ENCODE data around the gene LGALS1. TPM values are rescaled to one million over a fixed set of nuclear protein-coding genes. Genes with fewer than 3 reads are reported as not detected.

LGALS1 gene
- total RNA-seq, 1 experiment from 2014 or later: 3.2 TPM

DNA sequence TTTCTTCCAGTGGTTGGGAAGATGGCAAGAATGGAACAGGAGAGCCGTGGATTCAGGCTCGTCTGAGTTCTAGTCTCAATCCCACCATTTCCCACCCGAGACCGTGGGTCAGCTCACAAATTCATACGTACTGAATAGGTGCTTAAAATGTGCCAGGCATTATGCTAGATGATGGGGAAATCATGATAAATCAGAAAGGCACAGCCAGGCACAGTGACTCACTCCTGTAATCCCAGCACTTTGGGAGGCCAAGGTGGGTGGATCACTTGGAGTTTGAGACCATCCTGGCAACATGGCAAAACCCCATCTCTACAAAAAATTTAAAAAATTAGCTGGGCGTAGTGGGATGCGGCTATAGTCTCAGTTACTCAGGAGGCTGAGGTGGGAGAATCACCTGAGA is 28.5 kb downstream of the LGALS1 start:
- no peak overlapping the region for H3K27ac Mint-ChIP-seq (ENCODE audit: unreplicated experiment)
- no peaks in the 10 kb centered on the region for H3K9me3 Mint-ChIP-seq (ENCODE audit: unreplicated experiment)
- Histone ChIP-seq H3K27me3 (replicated peaks; ENCODE audit: control insufficient read depth, insufficient read depth, low read length) (no peaks in the 10 kb centered on the region), H3K9me3 (no peaks in the 10 kb centered on the region), H3K4me3 (ENCODE audit: low read depth, low read length) (no peak overlapping the region), H3K36me3 (ENCODE audit: control insufficient read depth, insufficient read depth, low read length) (no peaks in the 10 kb centered on the region), H3K4me1 (0 out of 2 replicates have a peak, but pooled peaks cover 8% of the 10 kb centered on the region)
- CTCF ChIA-PET: no interaction called here
- TF ChIP-seq, protein P1, sequence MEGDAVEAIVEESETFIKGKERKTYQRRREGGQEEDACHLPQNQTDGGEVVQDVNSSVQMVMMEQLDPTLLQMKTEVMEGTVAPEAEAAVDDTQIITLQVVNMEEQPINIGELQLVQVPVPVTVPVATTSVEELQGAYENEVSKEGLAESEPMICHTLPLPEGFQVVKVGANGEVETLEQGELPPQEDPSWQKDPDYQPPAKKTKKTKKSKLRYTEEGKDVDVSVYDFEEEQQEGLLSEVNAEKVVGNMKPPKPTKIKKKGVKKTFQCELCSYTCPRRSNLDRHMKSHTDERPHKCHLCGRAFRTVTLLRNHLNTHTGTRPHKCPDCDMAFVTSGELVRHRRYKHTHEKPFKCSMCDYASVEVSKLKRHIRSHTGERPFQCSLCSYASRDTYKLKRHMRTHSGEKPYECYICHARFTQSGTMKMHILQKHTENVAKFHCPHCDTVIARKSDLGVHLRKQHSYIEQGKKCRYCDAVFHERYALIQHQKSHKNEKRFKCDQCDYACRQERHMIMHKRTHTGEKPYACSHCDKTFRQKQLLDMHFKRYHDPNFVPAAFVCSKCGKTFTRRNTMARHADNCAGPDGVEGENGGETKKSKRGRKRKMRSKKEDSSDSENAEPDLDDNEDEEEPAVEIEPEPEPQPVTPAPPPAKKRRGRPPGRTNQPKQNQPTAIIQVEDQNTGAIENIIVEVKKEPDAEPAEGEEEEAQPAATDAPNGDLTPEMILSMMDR (IDR thresholded peaks at IDR 0.05; ENCODE audit: insufficient read depth in 1 of 2, low read depth in 1 of 2, low read length in 1 of 2, severe bottlenecking in 1 of 2, unreplicated experiment in 1 of 2): no peak
- no peaks in the 10 kb centered on the region for H3K27me3 Mint-ChIP-seq (ENCODE audit: insufficient read depth, unreplicated experiment)
- no peaks in the 10 kb centered on the region for H3K4me1 Mint-ChIP-seq (ENCODE audit: low read depth, unreplicated experiment)
- no peak for DNase-seq
- H3K36me3 Mint-ChIP-seq (ENCODE audit: insufficient read depth, unreplicated experiment): no peaks in the 10 kb centered on the region
- POLR2A ChIA-PET: no interaction called here
- BruUV-seq (replicated peaks): no TSS peak
- intact Hi-C loops (cut with micrococcal nuclease; ENCODE audit: unreplicated experiment): no loop called here
- H3K4me3 Mint-ChIP-seq (ENCODE audit: unreplicated experiment): no peak overlapping the region

DNA sequence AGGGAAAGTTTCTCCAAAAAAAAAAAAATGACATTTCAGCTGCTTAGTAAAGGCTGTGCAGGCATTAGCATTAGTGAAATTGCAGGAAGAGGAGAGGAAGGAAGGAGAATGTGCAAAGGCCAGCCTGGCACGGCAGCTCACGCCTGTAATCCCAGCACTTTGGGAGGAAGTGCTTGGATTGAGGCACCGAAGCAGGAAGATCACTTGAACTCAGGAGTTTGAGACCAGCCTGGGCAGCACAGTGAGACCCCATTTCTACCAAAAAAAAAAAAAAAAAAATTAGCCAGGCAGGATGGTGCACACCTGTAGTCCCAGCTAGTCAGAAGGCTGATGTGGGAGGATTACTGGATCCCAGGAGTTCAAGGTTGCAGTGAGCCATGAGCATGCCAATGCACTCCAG is 29.2 kb downstream of the LGALS1 start:
- Mint-ChIP-seq H3K9me3 (ENCODE audit: unreplicated experiment) (no peaks in the 10 kb centered on the region), H3K4me3 (ENCODE audit: unreplicated experiment) (no peak overlapping the region), H3K27ac (ENCODE audit: unreplicated experiment) (no peak overlapping the region), H3K4me1 (ENCODE audit: low read depth, unreplicated experiment) (no peaks in the 10 kb centered on the region), H3K27me3 (ENCODE audit: insufficient read depth, unreplicated experiment) (no peaks in the 10 kb centered on the region), H3K36me3 (ENCODE audit: insufficient read depth, unreplicated experiment) (no peaks in the 10 kb centered on the region)
- DNase-seq: no peak
- ChIA-PET CTCF (interaction anchor here (0.7 kb wide), 1 partner anchor 361 kb away, joined by 3 read pairs; no protein-coding TSS in a partner anchor), POLR2A (interaction anchor here (0.7 kb wide), 1 partner anchor 104 kb away, joined by 4 read pairs; no protein-coding TSS in a partner anchor)
- Histone ChIP-seq H3K36me3 (ENCODE audit: control insufficient read depth, insufficient read depth, low read length) (no peaks in the 10 kb centered on the region), H3K9me3 (no peaks in the 10 kb centered on the region), H3K4me1 (0 out of 2 replicates have a peak, but pooled peaks cover 8% of the 10 kb centered on the region), H3K4me3 (ENCODE audit: low read depth, low read length) (no peak overlapping the region), H3K27me3 (replicated peaks; ENCODE audit: control insufficient read depth, insufficient read depth, low read length) (no peaks in the 10 kb centered on the region)
- TF ChIP-seq, protein P1 (IDR thresholded peaks at IDR 0.05; ENCODE audit: insufficient read depth in 1 of 2, low read depth in 1 of 2, low read length in 1 of 2, severe bottlenecking in 1 of 2, unreplicated experiment in 1 of 2): no peak
- BruUV-seq (replicated peaks): no TSS peak
- intact Hi-C loops (cut with micrococcal nuclease; ENCODE audit: unreplicated experiment): no loop called here

DNA sequence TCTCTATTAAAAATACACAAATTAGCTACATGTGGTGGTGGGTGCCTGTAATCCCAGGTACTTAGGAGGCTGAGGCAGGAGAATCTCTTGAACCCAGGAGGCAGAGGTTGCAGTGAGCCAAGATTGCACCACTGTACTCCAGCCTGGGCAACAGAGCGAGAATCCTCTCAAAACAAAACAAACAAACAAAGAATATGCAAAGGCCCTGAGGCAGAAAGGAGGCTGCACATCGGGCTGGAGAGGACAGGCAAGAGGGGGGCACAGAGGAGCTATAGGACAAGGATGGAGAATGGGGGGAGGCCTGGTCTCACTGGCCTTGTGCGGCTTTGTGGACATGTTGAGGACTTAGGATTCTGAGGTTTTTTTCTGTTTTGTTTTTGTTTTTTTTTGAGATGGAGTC is 29.8 kb downstream of the LGALS1 start:
- intact Hi-C loops (cut with micrococcal nuclease; ENCODE audit: unreplicated experiment): no loop called here
- Histone ChIP-seq H3K4me3 (ENCODE audit: low read depth, low read length) (no peak overlapping the region), H3K9me3 (no peaks in the 10 kb centered on the region), H3K4me1 (0 out of 2 replicates have a peak, but pooled peaks cover 8% of the 10 kb centered on the region), H3K36me3 (ENCODE audit: control insufficient read depth, insufficient read depth, low read length) (no peaks in the 10 kb centered on the region), H3K27me3 (replicated peaks; ENCODE audit: control insufficient read depth, insufficient read depth, low read length) (no peaks in the 10 kb centered on the region)
- H3K27ac Mint-ChIP-seq (ENCODE audit: unreplicated experiment): no peak overlapping the region
- no TSS peak for BruUV-seq (replicated peaks)
- POLR2A ChIA-PET: no interaction called here
- CTCF ChIA-PET: no interaction called here
- H3K4me1 Mint-ChIP-seq (ENCODE audit: low read depth, unreplicated experiment): no peaks in the 10 kb centered on the region
- no peaks in the 10 kb centered on the region for H3K9me3 Mint-ChIP-seq (ENCODE audit: unreplicated experiment)
- TF ChIP-seq, protein P1 (IDR thresholded peaks at IDR 0.05; ENCODE audit: insufficient read depth in 1 of 2, low read depth in 1 of 2, low read length in 1 of 2, severe bottlenecking in 1 of 2, unreplicated experiment in 1 of 2): no peak
- no peaks in the 10 kb centered on the region for H3K27me3 Mint-ChIP-seq (ENCODE audit: insufficient read depth, unreplicated experiment)
- H3K36me3 Mint-ChIP-seq (ENCODE audit: insufficient read depth, unreplicated experiment): no peaks in the 10 kb centered on the region
- DNase-seq: no peak
- H3K4me3 Mint-ChIP-seq (ENCODE audit: unreplicated experiment): no peak overlapping the region

Data from Caco-2 (cell line).